NCI-H2227 treated with DMSO at 0.1 percent for 48 hours (cell line): ENCODE data around the gene PPP3R1.

Source experiments
- DNase-seq: peaks from one replicate; lab custom pipeline; 2025; lab: John Stamatoyannopoulos, UW

The PPP3R1 gene

GRCh38 chr2:68151037-68151436 lies 101.3 kb downstream of the PPP3R1 start:
- DNase-seq: no peak

- no peak for DNase-seq
Measured at GRCh38 chr2:68141875-68142274, 110.5 kb downstream of the PPP3R1 start.

- DNase-seq: no peak
Measured at GRCh38 chr2:68135448-68136320, 116.6 kb downstream of the PPP3R1 start.

- DNase-seq: no peak
Measured at GRCh38 chr2:68134554-68134953, 117.8 kb downstream of the PPP3R1 start.

- DNase-seq: no peak
Measured at GRCh38 chr2:68134120-68134519, 118.2 kb downstream of the PPP3R1 start.
